ENCODE results near the gene ZNF335. TPM values are rescaled to one million over a fixed set of nuclear protein-coding genes. Genes with fewer than 3 reads are reported as not detected.
"Not testable (repeated sequence)": the region's sequence is repeated elsewhere in the genome, so short reads cannot be mapped to it uniquely, and the experiment has no call there.

ZNF335 gene
- total RNA-seq, 2 experiments from 2014 or later: 26.8 to 28.0 TPM

DNA sequence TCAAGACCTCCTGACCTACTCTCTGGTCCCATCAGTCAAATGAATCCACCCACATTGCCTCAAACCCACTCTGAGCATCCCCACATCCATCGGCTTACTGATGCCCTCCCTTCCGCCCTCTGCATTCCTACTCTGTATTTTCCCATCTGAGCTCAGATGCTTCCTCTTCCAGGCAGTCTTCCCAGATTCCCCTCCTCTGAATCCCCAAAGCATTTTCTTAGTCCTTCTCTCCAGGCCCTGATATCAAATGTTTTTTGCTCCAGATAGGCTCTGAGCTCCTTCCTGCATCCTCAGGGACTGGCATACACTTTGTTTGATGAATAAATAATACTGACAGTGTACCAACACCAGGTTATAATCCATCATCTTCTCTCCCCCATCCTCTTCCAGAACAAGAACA lies 63.9 kb downstream of the ZNF335 start:
- intact Hi-C loops (cut with micrococcal nuclease): no loop called here
- no peak overlapping the region for H3K4me3 Mint-ChIP-seq
- peaks cover 6% of the 10 kb centered on the region for H3K27me3 Mint-ChIP-seq (ENCODE audit: low read depth)
- no peak for DNase-seq
- no peak overlapping the region for H3K27ac Mint-ChIP-seq
- no peaks in the 10 kb centered on the region for H3K36me3 Mint-ChIP-seq (ENCODE audit: low read depth)
- H3K9me3 Mint-ChIP-seq: no peaks in the 10 kb centered on the region
- CTCF ChIA-PET: interaction anchor here (1.1 to 2.9 kb wide), 2 partner anchors 18 to 120 kb away, joined by 3 to 7 read pairs; partner anchors contain the start of genes CTSA and NEURL2
- peaks cover 19% of the 10 kb centered on the region for H3K4me1 Mint-ChIP-seq (ENCODE audit: low read depth)

DNA sequence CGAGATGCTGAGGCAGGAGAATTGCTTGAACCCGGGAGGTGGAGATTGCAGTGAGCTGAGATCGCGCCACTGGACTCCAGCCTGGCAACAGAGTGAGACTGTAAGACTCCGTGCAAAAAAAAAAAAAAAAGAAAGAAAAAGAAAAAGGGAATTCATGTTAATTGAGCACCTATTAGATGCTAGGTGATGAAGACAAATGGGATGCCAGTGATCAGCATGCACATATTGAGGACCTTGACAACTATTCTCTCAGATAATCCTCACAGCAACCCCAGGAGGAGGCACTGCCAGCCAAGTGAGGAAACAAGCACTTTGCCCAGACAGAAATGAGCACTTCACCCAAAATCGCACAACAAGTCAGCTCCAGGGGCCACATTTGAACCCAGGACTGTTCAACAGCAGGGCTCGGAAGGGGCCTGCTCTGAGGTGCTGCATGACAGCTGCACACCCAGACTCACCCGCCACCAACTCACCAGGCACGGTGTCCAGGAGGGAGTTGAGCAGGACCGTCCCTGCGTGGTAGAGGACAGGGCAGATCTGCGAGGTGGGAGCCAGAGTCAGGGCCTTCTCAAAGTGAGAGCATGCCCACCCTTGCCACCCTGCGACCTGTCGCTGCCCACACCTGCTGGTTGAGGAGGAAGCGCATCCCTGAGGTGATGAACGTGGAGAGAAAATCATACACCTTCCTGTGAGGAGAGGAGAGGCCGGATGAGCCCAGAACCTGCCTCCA lies 64.6 kb downstream of the ZNF335 start:
- CTCF ChIA-PET: interaction anchor here (1.1 kb wide), 1 partner anchor 119 kb away, joined by 3 read pairs; no protein-coding TSS in a partner anchor
- Mint-ChIP-seq H3K27ac (no peak overlapping the region), H3K27me3 (ENCODE audit: low read depth) (peaks cover 3% of the 10 kb centered on the region), H3K9me3 (no peaks in the 10 kb centered on the region), H3K4me3 (no peak overlapping the region), H3K36me3 (ENCODE audit: low read depth) (no peaks in the 10 kb centered on the region), H3K4me1 (ENCODE audit: low read depth) (peaks cover 17% of the 10 kb centered on the region)
- no peak for DNase-seq
- intact Hi-C loops (cut with micrococcal nuclease): no loop called here

DNA sequence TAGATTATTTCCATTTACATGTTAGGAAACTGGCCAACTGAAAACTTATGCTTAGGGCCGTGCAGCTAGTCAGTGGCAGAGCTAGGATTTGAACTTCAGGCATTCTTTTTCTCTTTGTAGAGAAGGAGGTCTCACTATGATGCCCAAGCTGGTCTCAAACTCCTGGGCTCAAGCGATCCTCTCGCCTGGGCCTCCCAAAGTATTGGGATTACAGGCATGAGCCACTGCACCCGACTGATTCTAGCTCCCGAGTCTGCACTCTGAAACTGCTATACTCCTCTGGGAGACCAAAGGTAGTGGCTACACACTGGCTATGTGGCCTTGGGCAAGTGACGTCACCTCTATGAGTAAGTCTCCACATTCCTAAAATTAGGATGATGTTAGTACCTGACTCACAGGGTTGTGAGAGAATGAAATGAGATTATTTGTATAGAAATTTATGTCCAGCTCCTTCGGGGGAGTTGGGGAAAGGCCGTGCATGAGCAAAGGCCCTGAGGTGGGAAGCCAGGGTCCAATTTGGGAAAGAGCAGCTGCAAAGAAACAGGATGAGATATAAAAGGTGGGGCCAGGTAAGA lies 66.4 kb downstream of the ZNF335 start:
- peaks cover 2% of the 10 kb centered on the region for H3K4me1 Mint-ChIP-seq (ENCODE audit: low read depth)
- no peaks in the 10 kb centered on the region for H3K36me3 Mint-ChIP-seq (ENCODE audit: low read depth)
- no peaks in the 10 kb centered on the region for H3K9me3 Mint-ChIP-seq
- H3K27ac Mint-ChIP-seq: no peak overlapping the region
- CTCF ChIA-PET: interaction anchor here (1.4 kb wide), 2 partner anchors 64 to 82 kb away, joined by 4 to 5 read pairs; no protein-coding TSS in a partner anchor
- no peaks in the 10 kb centered on the region for H3K27me3 Mint-ChIP-seq (ENCODE audit: low read depth)
- no peak overlapping the region for H3K4me3 Mint-ChIP-seq
- intact Hi-C loops (cut with micrococcal nuclease): no loop called here
- no peak for DNase-seq

DNA sequence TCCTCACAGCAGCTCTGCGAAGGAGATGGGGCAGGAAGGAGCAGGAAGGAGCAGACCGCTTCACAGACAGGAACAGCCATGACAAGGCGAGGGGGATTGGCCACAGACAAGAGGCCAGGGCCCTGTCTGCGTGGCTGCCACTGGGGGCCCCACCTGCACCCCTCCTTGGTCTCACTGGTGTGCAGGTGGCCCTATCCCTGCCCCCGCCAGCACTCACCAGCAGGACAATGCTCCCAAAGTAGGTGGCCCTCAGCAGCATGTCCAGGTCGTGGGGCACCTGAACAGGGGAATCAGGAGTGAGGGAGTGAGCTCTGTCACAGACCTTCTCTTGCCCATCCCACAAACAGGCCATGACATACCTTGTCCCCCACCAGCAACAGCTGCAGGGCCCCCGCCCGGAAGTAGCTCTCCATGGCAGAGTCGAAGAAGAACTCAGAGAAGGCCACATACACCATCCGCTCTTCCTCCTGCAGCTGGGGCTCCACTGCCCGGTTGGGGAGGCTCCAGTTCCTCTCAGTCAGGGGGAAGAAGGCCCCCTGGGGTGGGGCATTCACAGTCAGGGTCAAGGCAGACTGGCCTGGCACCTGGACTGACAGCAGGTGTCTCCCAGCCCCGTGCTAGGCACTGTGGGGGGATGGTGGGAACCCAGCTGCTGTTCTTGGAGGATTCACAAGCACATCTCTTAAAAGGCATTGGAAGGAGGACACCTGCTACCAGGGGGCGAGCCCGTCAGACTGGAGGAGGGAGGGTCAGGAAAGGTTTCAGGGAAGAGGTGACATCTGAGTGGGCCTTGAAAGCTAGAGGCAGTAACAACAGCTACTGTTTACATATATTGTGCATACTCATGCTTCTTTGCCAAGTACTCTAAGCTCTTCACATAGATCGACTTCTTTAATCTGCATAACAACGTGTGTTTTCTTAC lies 67.2 kb downstream of the ZNF335 start:
- no peak for DNase-seq
- Mint-ChIP-seq H3K9me3 (no peaks in the 10 kb centered on the region), H3K4me3 (no peak overlapping the region), H3K27me3 (ENCODE audit: low read depth) (no peaks in the 10 kb centered on the region), H3K36me3 (ENCODE audit: low read depth) (no peaks in the 10 kb centered on the region), H3K27ac (no peak overlapping the region), H3K4me1 (ENCODE audit: low read depth) (no peaks in the 10 kb centered on the region)
- intact Hi-C loops (cut with micrococcal nuclease): no loop called here
- CTCF ChIA-PET: interaction anchor here (1.4 kb wide), 2 partner anchors 65 to 81 kb away, joined by 4 to 5 read pairs; no protein-coding TSS in a partner anchor

DNA sequence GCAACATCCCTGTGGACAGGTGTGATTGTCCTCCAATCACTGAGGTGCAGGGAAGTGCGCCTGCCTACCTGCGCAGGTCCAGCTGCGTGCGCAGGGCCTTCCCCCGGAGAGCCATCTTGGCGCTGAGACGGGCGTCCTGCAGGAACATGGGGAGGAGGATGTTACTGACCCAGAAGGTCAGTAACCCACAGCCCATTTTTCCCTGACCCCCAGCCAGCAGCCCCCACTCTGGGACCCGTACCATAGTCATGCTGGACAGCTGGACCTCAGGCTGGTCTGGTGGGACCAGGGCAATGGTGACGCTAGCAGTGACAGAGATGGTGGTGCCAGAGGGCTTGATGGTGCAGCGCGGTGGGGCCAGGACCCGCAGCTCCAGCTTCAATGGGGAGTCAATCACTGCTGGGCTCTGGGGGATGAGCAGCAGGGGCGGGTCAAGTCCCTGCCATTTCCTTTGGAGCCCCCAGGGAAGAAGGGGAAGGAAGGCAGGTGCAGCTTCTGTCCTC lies 69.8 kb downstream of the ZNF335 start:
- Mint-ChIP-seq H3K36me3 (ENCODE audit: low read depth) (peaks cover 4% of the 10 kb centered on the region), H3K27ac (no peak overlapping the region), H3K4me3 (no peak overlapping the region), H3K9me3 (no peaks in the 10 kb centered on the region), H3K4me1 (ENCODE audit: low read depth) (no peaks in the 10 kb centered on the region), H3K27me3 (ENCODE audit: low read depth) (no peaks in the 10 kb centered on the region)
- DNase-seq: no peak
- intact Hi-C loops (cut with micrococcal nuclease): no loop called here
- CTCF ChIA-PET: interaction anchor here (0.6 kb wide), 1 partner anchor 41 kb away, joined by 3 read pairs; no protein-coding TSS in a partner anchor

DNA sequence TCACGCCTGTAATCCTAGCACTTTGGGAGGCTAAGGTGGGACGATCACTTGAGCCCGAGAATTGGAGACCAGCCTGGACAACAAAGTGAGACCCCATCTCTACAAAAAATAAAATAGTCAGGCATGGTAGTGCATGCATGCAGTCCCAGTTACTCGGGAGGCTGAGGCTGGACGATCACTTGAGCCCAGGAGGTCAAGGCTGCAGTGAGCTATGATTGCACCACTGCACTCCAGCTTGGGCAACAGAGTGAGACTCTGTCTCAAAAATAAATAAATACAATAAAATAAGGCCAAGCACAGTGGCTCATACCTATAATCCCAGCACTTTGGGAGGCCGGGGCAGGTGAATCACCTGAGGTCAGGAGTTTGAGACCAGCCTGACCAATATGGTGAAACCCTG lies 70.7 kb downstream of the ZNF335 start:
- H3K27me3 Mint-ChIP-seq (ENCODE audit: low read depth); H3K9me3 Mint-ChIP-seq; H3K27ac Mint-ChIP-seq; DNase-seq; H3K36me3 Mint-ChIP-seq (ENCODE audit: low read depth); H3K4me1 Mint-ChIP-seq (ENCODE audit: low read depth); intact Hi-C loops (cut with micrococcal nuclease); CTCF ChIA-PET; H3K4me3 Mint-ChIP-seq: not testable (repeated sequence)

DNA sequence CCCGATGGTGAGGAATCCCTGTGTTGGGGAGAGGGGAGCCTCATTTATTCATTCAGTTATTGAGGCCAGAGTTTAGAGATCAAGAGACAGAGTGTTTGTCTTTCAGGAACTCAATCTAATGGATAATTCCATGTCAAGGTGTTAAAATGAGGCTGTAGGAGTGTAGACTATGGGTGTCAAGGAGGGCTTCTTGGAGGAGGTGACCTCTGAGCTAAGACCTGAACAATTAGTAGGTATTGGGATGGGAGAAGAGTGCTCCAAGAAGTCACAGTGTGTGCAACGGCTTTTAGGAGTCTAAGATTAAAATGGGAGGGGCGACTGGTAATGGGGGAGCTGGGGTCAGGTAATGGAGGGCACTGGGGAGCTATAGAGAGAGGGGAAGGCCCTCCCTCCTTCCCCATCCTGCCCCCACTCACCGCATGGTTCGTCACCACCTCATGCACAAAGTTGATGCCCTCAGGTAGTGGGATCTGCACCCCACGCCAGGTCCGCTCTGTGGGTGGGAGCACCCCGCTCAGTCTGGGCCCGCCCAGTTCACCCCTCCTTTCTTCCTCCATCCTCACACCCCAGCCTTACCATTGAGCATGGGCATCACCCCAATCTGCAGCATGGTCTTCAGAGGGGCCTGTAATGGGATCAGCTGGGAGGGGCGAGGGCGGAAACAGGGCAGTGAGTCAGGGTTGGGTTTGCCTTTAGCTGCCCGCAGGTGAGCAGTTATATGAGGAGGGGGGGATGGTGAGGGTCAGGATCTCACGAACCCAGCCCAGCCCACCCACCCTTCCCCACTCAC lies 72.8 kb downstream of the ZNF335 start:
- H3K4me1 Mint-ChIP-seq (ENCODE audit: low read depth): no peaks in the 10 kb centered on the region
- CTCF ChIA-PET: no interaction called here
- no peak overlapping the region for H3K27ac Mint-ChIP-seq
- H3K4me3 Mint-ChIP-seq: no peak overlapping the region
- peaks cover 4% of the 10 kb centered on the region for H3K36me3 Mint-ChIP-seq (ENCODE audit: low read depth)
- intact Hi-C loops (cut with micrococcal nuclease): no loop called here
- no peaks in the 10 kb centered on the region for H3K9me3 Mint-ChIP-seq
- DNase-seq: no peak
- H3K27me3 Mint-ChIP-seq (ENCODE audit: low read depth): no peaks in the 10 kb centered on the region

Other genes with a start within 250 kb of the ZNF335 start
- gene SPINT4, start 249.9 kb downstream of the ZNF335 start, total RNA-seq: not detected
- not detected for gene WFDC3, start 180.3 kb downstream of the ZNF335 start, total RNA-seq
- 10 to 100 TPM; 22.4 TPM for gene DNTTIP1, start 180.2 kb downstream of the ZNF335 start, total RNA-seq
- 100 to 1,000 TPM; 189 to 202 TPM for gene UBE2C, start 159.6 kb downstream of the ZNF335 start, total RNA-seq
- not detected for gene TNNC2, start 144.9 kb downstream of the ZNF335 start, total RNA-seq
- gene SNX21, start 138.4 kb downstream of the ZNF335 start, total RNA-seq: 1 to 10 TPM in 1 of 2 experiments, under 1 TPM in 1; 0.72 to 1.2 TPM
- gene ACOT8, start 114.8 kb downstream of the ZNF335 start, total RNA-seq: 10 to 100 TPM; 21.4 to 23.3 TPM
- gene ZSWIM3, start 114.6 kb downstream of the ZNF335 start, total RNA-seq: 1 to 10 TPM; 3.3 to 3.7 TPM
- 1 to 10 TPM; 8.2 to 8.4 TPM for gene ZSWIM1, start 91.0 kb downstream of the ZNF335 start, total RNA-seq
- gene SPATA25, start 84.6 kb downstream of the ZNF335 start, total RNA-seq: under 1 TPM; 0.38 to 0.52 TPM
- 1 to 10 TPM in 1 of 2 experiments, under 1 TPM in 1; 0.99 to 1.4 TPM for gene NEURL2, start 81.0 kb downstream of the ZNF335 start, total RNA-seq
- 10 to 100 TPM; 28.7 to 31.5 TPM for gene CTSA, start 80.9 kb downstream of the ZNF335 start, total RNA-seq
- gene PLTP, start 60.0 kb downstream of the ZNF335 start, total RNA-seq: 1 to 10 TPM; 4.3 to 4.8 TPM
- 10 to 100 TPM; 39.2 to 39.5 TPM for gene PCIF1, start 37.5 kb downstream of the ZNF335 start, total RNA-seq
- not detected for gene MMP9, start 36.7 kb upstream of the ZNF335 start, total RNA-seq
- gene SLC12A5, start 57.0 kb upstream of the ZNF335 start, total RNA-seq: not detected
- gene NCOA5, start 117.8 kb upstream of the ZNF335 start, total RNA-seq: 1 to 10 TPM; 4.4 to 5.1 TPM
- 1 to 10 TPM; 6.1 to 6.3 TPM for gene CD40, start 146.1 kb upstream of the ZNF335 start, total RNA-seq

All from activated naive CD4-positive, alpha-beta T cell treated with anti-CD3 and anti-CD28 coated beads for 36 hours (primary cell).